Activated CD4-positive, CD25-positive, alpha-beta regulatory T cell treated with anti-CD3 and anti-CD28 coated beads, Interleukin-2, amount 50 U/mL, for 72 hours (primary cell): Measurements from ENCODE around the gene SERINC2.
"Not testable (repeated sequence)": the region's sequence is repeated elsewhere in the genome, so short reads cannot be mapped to it uniquely, and the experiment has no call there.

Source experiments
- DNase-seq: peaks from one replicate; pipeline ENCODE4 v3.0.0; 2021

Gene SERINC2

GRCh38 chr1:31472673-31473072 lies 59.7 kb downstream of the SERINC2 start:
- not testable (repeated sequence) for DNase-seq

GRCh38 chr1:31473508-31473907 lies 60.5 kb downstream of the SERINC2 start:
- not testable (repeated sequence) for DNase-seq

GRCh38 chr1:31474567-31474966 lies 61.6 kb downstream of the SERINC2 start:
- not testable (repeated sequence) for DNase-seq

- no peak for DNase-seq
Observed at GRCh38 chr1:31476891-31477846, 64.2 kb downstream of the SERINC2 start.

- DNase-seq: no peak
Observed at GRCh38 chr1:31478167-31478566, 65.2 kb downstream of the SERINC2 start.

- no peak for DNase-seq
Observed at GRCh38 chr1:31479811-31480210, 66.8 kb downstream of the SERINC2 start.

GRCh38 chr1:31480426-31480825 lies 67.4 kb downstream of the SERINC2 start:
- not testable (repeated sequence) for DNase-seq

- DNase-seq: no peak
Observed at GRCh38 chr1:31482482-31483011, 69.5 kb downstream of the SERINC2 start.

GRCh38 chr1:31483012-31483946 lies 70.3 kb downstream of the SERINC2 start:
- DNase-seq: no peak
